ENCODE measurements around the gene CRTC3. TPM values are rescaled to one million over a fixed set of nuclear protein-coding genes. Genes with fewer than 3 reads are reported as not detected.
"Not testable (repeated sequence)": the region's sequence is repeated elsewhere in the genome, so short reads cannot be mapped to it uniquely, and the experiment has no call there.

The CRTC3 gene
- total RNA-seq, 4 donors from 2014 or later, result 19.8 to 33.1 (median 25.9) TPM

- TF ChIP-seq POLR2A (IDR thresholded peaks at IDR 0.05) (no peak), CTCF (IDR thresholded peaks at IDR 0.05) (no peak)
- H3K4me1 ChIP-seq, result no peaks in the 10 kb centered on the region
- no peak overlapping the region for H3K27ac ChIP-seq
- no peaks in the 10 kb centered on the region for H3K36me3 ChIP-seq
- no peaks in the 10 kb centered on the region for H3K27me3 ChIP-seq
- no peak overlapping the region for H3K4me3 ChIP-seq
- no peak for DNase-seq
- H3K9me3 ChIP-seq, result no peaks in the 10 kb centered on the region
Observed at GRCh38 chr15:90671216-90671615, 141.5 kb downstream of the CRTC3 start.

- DNase-seq, H3K4me1 ChIP-seq, H3K36me3 ChIP-seq, H3K9me3 ChIP-seq, H3K27ac ChIP-seq, H3K27me3 ChIP-seq, H3K4me3 ChIP-seq: not testable (repeated sequence)
Observed at GRCh38 chr15:90673357-90673756, 143.6 kb downstream of the CRTC3 start.

- Histone ChIP-seq H3K27ac (no peak overlapping the region), H3K9me3 (no peaks in the 10 kb centered on the region), H3K4me1 (no peaks in the 10 kb centered on the region), H3K27me3 (no peaks in the 10 kb centered on the region), H3K4me3 (no peak overlapping the region), H3K36me3 (no peaks in the 10 kb centered on the region)
- TF ChIP-seq CTCF (IDR thresholded peaks at IDR 0.05) (no peak), POLR2A (IDR thresholded peaks at IDR 0.05) (no peak)
- DNase-seq, result no peak
Observed at GRCh38 chr15:90674476-90674875, 144.8 kb downstream of the CRTC3 start.

- Histone ChIP-seq H3K9me3 (no peaks in the 10 kb centered on the region), H3K27me3 (no peaks in the 10 kb centered on the region), H3K4me1 (no peaks in the 10 kb centered on the region), H3K36me3 (no peaks in the 10 kb centered on the region), H3K4me3 (no peak overlapping the region), H3K27ac (no peak overlapping the region)
- no peak for TF ChIP-seq POLR2A (IDR thresholded peaks at IDR 0.05)
- no peak for TF ChIP-seq CTCF (IDR thresholded peaks at IDR 0.05)
- DNase-seq, result no peak
Observed at GRCh38 chr15:90675464-90675863, 145.7 kb downstream of the CRTC3 start.

GRCh38 chr15:90677807-90678790 lies 148.4 kb downstream of the CRTC3 start:
- no peaks in the 10 kb centered on the region for H3K9me3 ChIP-seq
- H3K27ac ChIP-seq, result peak overlapping the region in 1 of 4 donors; percentile 41
- no peak for DNase-seq

More at GRCh38 chr15:90677807-90678790, 148.4 kb downstream of the CRTC3 start:
- Histone ChIP-seq H3K36me3 (no peaks in the 10 kb centered on the region), H3K4me1 (no peaks in the 10 kb centered on the region), H3K27me3 (no peaks in the 10 kb centered on the region), H3K4me3 (no peak overlapping the region)
- TF ChIP-seq POLR2A (IDR thresholded peaks at IDR 0.05), result no peak
- TF ChIP-seq CTCF (IDR thresholded peaks at IDR 0.05), result no peak

Measured in Peyer's patch (tissue), 4 donors.